ENCODE measurements around the gene TXNDC11.

DNA sequence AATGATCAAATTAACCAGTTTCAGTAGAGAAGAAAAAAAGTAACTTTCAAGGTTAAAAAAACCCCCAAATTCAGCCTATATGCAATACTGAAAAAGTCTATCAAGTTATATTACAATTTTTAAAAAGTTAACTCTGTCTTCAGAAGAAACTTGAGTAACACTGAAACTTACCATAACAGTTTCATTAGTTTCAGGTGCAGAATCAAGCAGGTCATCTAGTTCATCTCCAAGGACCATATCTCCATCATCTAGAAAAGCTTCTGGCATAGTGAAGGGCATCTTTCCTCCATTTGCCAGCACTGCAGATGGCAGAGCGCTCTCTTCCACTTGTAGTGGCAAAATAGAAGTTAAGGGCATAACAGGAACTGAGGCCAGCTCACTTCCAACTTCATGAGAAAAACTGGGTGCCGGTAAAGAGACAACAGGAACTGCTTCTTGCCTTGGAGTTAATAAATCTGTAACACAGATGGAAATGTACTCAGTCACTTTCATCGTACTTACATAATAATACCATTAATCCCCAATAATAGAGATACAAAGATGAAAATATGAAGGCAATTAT is 31.5 kb upstream of the TXNDC11 start:
- TF ChIP-seq EZH2phosphoT487 (IDR thresholded peaks at IDR 0.05; ENCODE audit: insufficient read depth, low read depth) (no peak), EZH2 (IDR thresholded peaks at IDR 0.05; ENCODE audit: insufficient read depth, poor library complexity, severe bottlenecking) (no peak)

Data from GM23248 (cell line).